GM12892 (cell line): ENCODE measurements around the gene SRPRA.

Source experiments
- POLR2A ChIP-seq: IDR thresholded peaks from 2 replicates; pipeline ENCODE4 v1.6.1; 2011; ENCODE audit warnings: low read depth, low read length, control low read depth
- POLR2AphosphoS5 ChIP-seq: IDR thresholded peaks from 2 replicates; pipeline ENCODE4 v1.6.1; 2011; ENCODE audit warnings: low read depth, low read length, control low read depth

DNA sequence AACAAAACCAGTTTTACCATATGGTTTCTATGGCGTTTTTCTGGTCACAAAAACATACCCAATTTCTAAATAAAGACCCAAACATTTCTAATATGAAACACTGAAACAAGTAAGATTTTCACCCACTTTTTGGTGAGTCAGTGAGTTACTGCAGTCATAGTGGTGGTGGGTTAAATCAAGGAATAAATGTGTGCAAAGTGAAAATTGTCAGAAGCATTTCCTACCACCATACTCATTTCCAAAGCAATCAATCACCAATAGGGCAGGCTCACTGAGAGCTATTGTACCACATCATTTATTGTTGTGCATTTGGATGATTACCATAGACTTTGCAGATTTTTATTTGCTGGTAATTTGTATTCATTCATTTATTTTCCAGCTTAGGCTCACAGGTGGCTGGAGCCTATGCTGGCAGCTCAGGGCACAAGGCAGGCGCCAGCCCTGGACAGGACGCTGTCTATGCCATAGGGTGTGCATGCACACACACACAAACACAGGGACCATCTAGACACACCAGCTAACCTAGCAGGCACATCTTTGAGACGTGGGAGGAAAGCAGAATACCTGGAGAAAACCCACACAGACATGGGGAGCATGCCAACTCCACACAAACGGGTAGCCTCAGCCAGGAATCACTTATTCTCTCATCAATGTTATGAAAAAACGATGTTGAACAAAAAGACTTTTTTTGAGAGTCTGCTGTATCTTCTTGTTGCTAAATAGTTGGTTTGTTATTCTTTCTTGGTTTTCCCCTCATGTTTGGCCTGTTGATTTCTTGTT, 52.0 kb downstream of the SRPRA start:
- TF ChIP-seq POLR2AphosphoS5, result no peak
- TF ChIP-seq POLR2A, result no peak
